Measurements from ENCODE around the gene ENPP6. TPM values are rescaled to one million over a fixed set of nuclear protein-coding genes. Genes with fewer than 3 reads are reported as not detected.
A peak's percentile ranks its signal among the peaks of the same experiment; 100 is the strongest.

The ENPP6 gene
- total RNA-seq, 2 donors from 2014 or later, result 0.24 to 0.81 TPM

- Mint-ChIP-seq H3K27ac (no peak overlapping the region), H3K27me3 (ENCODE audit: low read depth) (peaks cover 9% of the 10 kb centered on the region), H3K36me3 (ENCODE audit: insufficient read depth in 2 of 2) (no peaks in the 10 kb centered on the region), H3K4me3 (no peak overlapping the region), H3K9me3 (no peaks in the 10 kb centered on the region), H3K4me1 (ENCODE audit: low read depth) (peaks cover 6% of the 10 kb centered on the region)
- ATAC-seq (replicated peaks in 1 of 2) (peak; percentile 52 to 70), DNase-seq (peak; percentile 46 to 68)
Measured at GRCh38 chr4:184100297-184100885, 117.3 kb downstream of the ENPP6 start.

DNA sequence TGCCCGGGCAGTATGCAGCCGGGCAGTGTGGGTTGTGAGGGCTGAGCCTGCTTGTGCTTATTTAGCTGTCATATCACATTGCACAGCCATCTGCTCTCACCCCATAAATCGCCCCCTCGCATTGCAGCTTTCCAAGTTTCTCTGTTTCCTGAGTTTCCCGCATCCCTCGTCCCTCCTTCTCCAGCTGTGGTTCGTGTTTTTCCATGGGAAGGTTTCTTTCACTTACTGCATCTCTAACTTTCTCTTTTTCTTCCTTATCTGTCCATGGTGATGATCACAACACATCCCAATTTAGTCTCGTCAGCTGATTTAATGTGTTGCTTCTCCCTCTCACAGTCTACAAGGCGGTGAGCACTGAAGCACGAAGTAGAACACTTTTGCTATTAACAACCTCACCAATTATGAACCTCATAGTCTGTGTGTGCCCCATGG lies 118.1 kb downstream of the ENPP6 start:
- Mint-ChIP-seq H3K9me3 (no peaks in the 10 kb centered on the region), H3K36me3 (ENCODE audit: insufficient read depth in 2 of 2) (no peaks in the 10 kb centered on the region), H3K4me3 (no peak overlapping the region), H3K4me1 (ENCODE audit: low read depth) (peaks cover 6% of the 10 kb centered on the region), H3K27me3 (ENCODE audit: low read depth) (peaks cover 9% of the 10 kb centered on the region), H3K27ac (no peak overlapping the region)
- DNase-seq (no peak), ATAC-seq (replicated peaks in 1 of 2) (no peak)

DNA sequence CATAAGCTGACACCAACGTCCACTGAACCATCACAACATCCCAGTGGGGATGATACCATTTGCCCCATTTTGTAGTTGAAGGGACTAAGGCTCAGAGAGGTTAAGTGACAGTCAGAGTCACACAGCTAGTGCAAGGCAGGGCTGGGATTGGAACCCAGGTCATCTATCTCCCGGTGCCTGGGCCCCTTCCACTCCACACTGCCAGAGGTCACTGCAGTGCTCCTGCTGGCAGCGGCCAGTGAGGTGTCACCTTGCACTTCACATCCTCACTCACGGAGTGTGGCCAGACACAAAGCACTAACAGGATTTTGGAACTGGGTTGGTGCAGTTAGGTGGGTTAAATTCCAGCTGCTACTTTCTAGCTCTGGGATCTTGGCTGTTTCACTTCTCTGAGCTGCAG lies 118.7 kb downstream of the ENPP6 start:
- no peak for DNase-seq
- Mint-ChIP-seq H3K36me3 (ENCODE audit: insufficient read depth in 2 of 2) (no peaks in the 10 kb centered on the region), H3K4me1 (ENCODE audit: low read depth) (peaks cover 6% of the 10 kb centered on the region), H3K27me3 (ENCODE audit: low read depth) (peaks cover 9% of the 10 kb centered on the region), H3K9me3 (no peaks in the 10 kb centered on the region), H3K27ac (no peak overlapping the region), H3K4me3 (no peak overlapping the region)
- ATAC-seq (replicated peaks in 1 of 2), result no peak

- H3K27me3 Mint-ChIP-seq (ENCODE audit: low read depth), result peaks cover 9% of the 10 kb centered on the region
- ATAC-seq (replicated peaks in 1 of 2), result no peak
- peaks cover 6% of the 10 kb centered on the region for H3K4me1 Mint-ChIP-seq (ENCODE audit: low read depth)
Measured at GRCh38 chr4:184097815-184098214, 119.9 kb downstream of the ENPP6 start.

GRCh38 chr4:184097241-184097605 lies 120.5 kb downstream of the ENPP6 start:
- H3K36me3 Mint-ChIP-seq (ENCODE audit: insufficient read depth in 2 of 2), result no peaks in the 10 kb centered on the region
- H3K9me3 Mint-ChIP-seq, result no peaks in the 10 kb centered on the region
- H3K27me3 Mint-ChIP-seq (ENCODE audit: low read depth), result peaks cover 9% of the 10 kb centered on the region
- ATAC-seq (replicated peaks in 1 of 2) (peak; percentile 85 to 87), DNase-seq (peak; percentile 48 to 60)
- H3K4me1 Mint-ChIP-seq (ENCODE audit: low read depth), result peaks cover 6% of the 10 kb centered on the region
- no peak overlapping the region for H3K27ac Mint-ChIP-seq
- H3K4me3 Mint-ChIP-seq, result peak overlapping the region; percentile 46 to 64

More at GRCh38 chr4:184097815-184098214, 119.9 kb downstream of the ENPP6 start:
- no peak overlapping the region for H3K27ac Mint-ChIP-seq
- no peaks in the 10 kb centered on the region for H3K36me3 Mint-ChIP-seq (ENCODE audit: insufficient read depth in 2 of 2)
- H3K4me3 Mint-ChIP-seq, result peak overlapping the region; percentile 46 to 64
- DNase-seq, result no peak
- no peaks in the 10 kb centered on the region for H3K9me3 Mint-ChIP-seq

GRCh38 chr4:184096561-184097240 lies 121.0 kb downstream of the ENPP6 start:
- H3K4me1 Mint-ChIP-seq (ENCODE audit: low read depth), result peaks cover 6% of the 10 kb centered on the region
- H3K9me3 Mint-ChIP-seq, result no peaks in the 10 kb centered on the region
- no peak for ATAC-seq (replicated peaks in 1 of 2)
- peak overlapping the region; percentile 46 to 64 for H3K4me3 Mint-ChIP-seq
- no peak overlapping the region for H3K27ac Mint-ChIP-seq
- no peak for DNase-seq
- no peaks in the 10 kb centered on the region for H3K36me3 Mint-ChIP-seq (ENCODE audit: insufficient read depth in 2 of 2)
- H3K27me3 Mint-ChIP-seq (ENCODE audit: low read depth), result peaks cover 9% of the 10 kb centered on the region

- Mint-ChIP-seq H3K4me3 (no peak overlapping the region), H3K27me3 (ENCODE audit: low read depth) (peaks cover 16% of the 10 kb centered on the region), H3K9me3 (no peaks in the 10 kb centered on the region), H3K36me3 (ENCODE audit: insufficient read depth in 2 of 2) (no peaks in the 10 kb centered on the region), H3K4me1 (ENCODE audit: low read depth) (peaks cover 6% of the 10 kb centered on the region), H3K27ac (no peak overlapping the region)
- ATAC-seq (replicated peaks in 1 of 2) (no peak), DNase-seq (no peak)
Measured at GRCh38 chr4:184094532-184095159, 123.0 kb downstream of the ENPP6 start.

- DNase-seq (no peak), ATAC-seq (replicated peaks in 1 of 2) (no peak)
- Mint-ChIP-seq H3K4me3 (no peak overlapping the region), H3K9me3 (peaks cover 0 to 1% of the 10 kb centered on the region in 2 donors), H3K27ac (no peak overlapping the region), H3K4me1 (ENCODE audit: low read depth) (peaks cover under 1% of the 10 kb centered on the region), H3K36me3 (ENCODE audit: insufficient read depth in 2 of 2) (no peaks in the 10 kb centered on the region), H3K27me3 (ENCODE audit: low read depth) (peaks cover 21% of the 10 kb centered on the region)
Measured at GRCh38 chr4:184091986-184092385, 125.7 kb downstream of the ENPP6 start.

DNA sequence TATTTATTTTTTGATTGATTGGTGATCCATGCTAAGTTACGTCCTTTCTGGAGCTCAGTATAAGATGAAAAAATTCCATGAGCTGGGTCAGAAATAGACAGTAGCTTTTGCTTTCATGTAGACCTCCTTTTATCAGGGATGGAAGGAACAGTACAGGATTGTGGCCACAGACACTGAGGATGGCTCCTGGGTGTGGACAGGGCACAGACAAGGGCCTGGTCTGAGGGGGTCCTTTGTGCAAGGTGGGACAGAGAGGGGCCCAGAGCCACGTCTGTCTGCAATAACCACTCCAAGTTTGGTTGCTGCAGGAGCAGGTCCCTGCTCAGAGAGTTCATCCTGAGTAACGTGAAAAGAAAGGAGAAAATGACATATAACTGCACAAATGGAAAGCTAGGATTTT lies 127.1 kb downstream of the ENPP6 start:
- DNase-seq, result no peak
- H3K27me3 Mint-ChIP-seq (ENCODE audit: low read depth), result peaks cover 19% of the 10 kb centered on the region
- peaks cover 0 to 1% of the 10 kb centered on the region in 2 donors for H3K9me3 Mint-ChIP-seq
- no peak for ATAC-seq (replicated peaks in 1 of 2)
- H3K4me3 Mint-ChIP-seq, result no peak overlapping the region
- no peaks in the 10 kb centered on the region for H3K36me3 Mint-ChIP-seq (ENCODE audit: insufficient read depth in 2 of 2)
- no peak overlapping the region for H3K27ac Mint-ChIP-seq
- no peaks in the 10 kb centered on the region for H3K4me1 Mint-ChIP-seq (ENCODE audit: low read depth)

DNA sequence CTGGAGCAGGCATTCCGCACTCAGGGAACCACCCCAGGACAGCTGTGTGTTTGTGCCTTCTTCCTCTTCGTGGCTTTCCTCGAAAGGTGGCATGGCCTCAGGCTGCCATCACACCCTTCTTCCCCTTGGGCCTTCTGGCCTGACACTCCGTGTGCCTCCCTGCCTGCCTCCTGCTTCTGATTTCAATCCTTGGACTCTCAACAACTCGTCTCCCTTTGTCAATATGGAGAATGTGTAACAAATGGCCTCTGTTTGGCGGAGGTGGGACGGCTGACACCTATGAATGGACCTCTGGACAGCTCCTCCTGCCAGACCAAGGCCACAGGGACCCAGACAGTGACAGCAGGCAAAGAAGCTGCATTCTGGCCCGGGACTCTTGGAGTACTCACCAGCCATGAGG lies 137.0 kb downstream of the ENPP6 start:
- DNase-seq, result no peak
- peaks cover 0 to 2% of the 10 kb centered on the region in 2 donors for H3K9me3 Mint-ChIP-seq
- H3K4me3 Mint-ChIP-seq, result no peak overlapping the region
- H3K4me1 Mint-ChIP-seq (ENCODE audit: low read depth), result no peaks in the 10 kb centered on the region
- no peak overlapping the region for H3K27ac Mint-ChIP-seq
- H3K36me3 Mint-ChIP-seq (ENCODE audit: insufficient read depth in 2 of 2), result no peaks in the 10 kb centered on the region
- H3K27me3 Mint-ChIP-seq (ENCODE audit: low read depth), result peaks cover 29% of the 10 kb centered on the region
- no peak for ATAC-seq (replicated peaks in 1 of 2)

DNA sequence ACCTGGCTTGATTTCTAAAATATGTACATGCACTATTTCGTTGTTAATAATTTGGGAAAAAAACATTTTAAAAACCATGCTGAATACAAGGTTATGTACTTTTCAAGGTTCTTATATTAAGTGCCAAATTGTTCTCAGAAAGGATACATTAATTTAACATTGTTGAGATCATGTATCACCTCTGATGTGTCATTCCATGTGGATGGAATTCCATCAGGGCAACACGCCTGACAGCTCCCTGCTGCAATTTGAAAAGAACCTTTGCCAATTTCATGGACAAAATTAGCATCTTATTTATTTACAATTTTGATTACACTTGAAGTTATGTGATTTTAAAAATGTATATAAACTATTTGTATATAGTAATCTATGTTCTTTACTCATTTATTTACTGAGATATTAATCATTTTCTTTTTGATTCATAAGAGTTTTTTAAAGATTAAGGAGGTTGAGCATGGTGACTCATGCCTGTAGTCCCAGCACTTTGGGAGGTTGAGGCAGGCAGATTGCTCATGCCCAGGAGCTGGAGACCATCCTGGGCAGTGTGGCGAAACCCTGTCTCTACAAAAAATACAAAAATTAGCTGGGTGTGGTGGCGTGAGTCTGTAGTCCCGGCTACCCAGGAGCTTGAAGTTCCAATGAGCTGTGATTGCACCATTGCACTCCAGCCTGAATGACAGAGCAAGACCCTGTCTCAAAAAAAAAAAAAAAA lies 142.8 kb downstream of the ENPP6 start:
- peaks cover 13% of the 10 kb centered on the region for H3K27me3 Mint-ChIP-seq (ENCODE audit: low read depth)
- no peaks in the 10 kb centered on the region for H3K4me1 Mint-ChIP-seq (ENCODE audit: low read depth)
- H3K9me3 Mint-ChIP-seq, result peaks cover 10 to 14% of the 10 kb centered on the region in 2 donors
- peaks cover 0 to 6% of the 10 kb centered on the region in 2 donors for H3K36me3 Mint-ChIP-seq (ENCODE audit: insufficient read depth in 2 of 2)
- no peak overlapping the region for H3K4me3 Mint-ChIP-seq
- no peak overlapping the region for H3K27ac Mint-ChIP-seq
- DNase-seq (no peak), ATAC-seq (replicated peaks in 1 of 2) (no peak)

DNA sequence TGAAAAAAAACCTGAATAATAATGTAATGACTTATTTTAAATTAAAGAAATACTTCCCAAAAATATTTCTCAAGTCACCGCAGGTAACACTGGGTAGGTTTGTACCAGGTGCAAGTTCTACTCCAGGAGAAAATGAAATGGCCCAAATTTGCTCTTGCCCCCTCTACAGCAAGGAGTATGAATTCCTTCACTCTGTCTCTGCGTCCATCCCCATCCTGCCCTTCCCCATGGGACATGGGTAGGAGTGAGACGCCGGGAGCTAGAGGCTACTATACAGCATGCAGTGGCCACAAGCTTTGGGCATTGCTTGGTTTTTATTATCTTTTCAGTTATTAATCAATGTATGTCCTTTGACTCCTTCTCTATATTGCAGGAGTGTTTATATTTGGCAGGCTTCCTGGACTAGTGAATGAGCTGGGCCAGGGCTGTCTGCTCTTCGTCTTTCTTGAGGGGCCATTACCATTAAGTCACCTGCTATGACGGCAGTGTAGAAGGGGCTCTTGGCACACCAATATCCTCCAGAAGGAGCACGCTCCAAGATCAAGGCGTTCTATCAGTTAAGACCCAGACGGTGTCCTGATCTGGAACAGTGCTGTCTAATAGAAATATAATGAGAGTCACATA lies 149.6 kb downstream of the ENPP6 start:
- Mint-ChIP-seq H3K36me3 (ENCODE audit: insufficient read depth in 2 of 2) (peaks cover 0 to 6% of the 10 kb centered on the region in 2 donors), H3K9me3 (peaks cover 7 to 11% of the 10 kb centered on the region in 2 donors), H3K4me3 (no peak overlapping the region), H3K27me3 (ENCODE audit: low read depth) (no peaks in the 10 kb centered on the region), H3K27ac (no peak overlapping the region), H3K4me1 (ENCODE audit: low read depth) (no peaks in the 10 kb centered on the region)
- DNase-seq, result no peak
- ATAC-seq (replicated peaks in 1 of 2), result no peak

All from activated T-cell treated with anti-CD3 and anti-CD28 coated beads, Interleukin-2, amount 50 U/mL, for 72 hours (primary cell).